WTC11 (cell line): ENCODE data around the gene SHC2. TPM values are rescaled to one million over a fixed set of nuclear protein-coding genes. Genes with fewer than 3 reads are reported as not detected.

Experiments
- ATAC-seq: fragments of 200-7000 bp; cut with Tn5 transposase; 2 replicates; pipeline ENCODE4 v1.10.0; 2021; ENCODE audit warnings: mild to moderate bottlenecking, moderate library complexity
- CTCF ChIA-PET: fragments of 300-600 bp; sonication (Branson Sonifier 250); formaldehyde crosslinking; loops from one replicate; lab custom pipeline; 2021; ENCODE audit warnings: antibody characterized with exemption; lab: Charles Lee
- POLR2A ChIA-PET: fragments of 350-600 bp; sonication (Branson Sonifier 250); formaldehyde crosslinking; loops from one replicate; lab custom pipeline; 2021; ENCODE audit warnings: antibody characterized with exemption; lab: Charles Lee
- DNase-seq: peaks from one replicate; pipeline ENCODE4 v3.0.0; 2021; ENCODE audit warnings: low spot score
- H3K27ac Mint-ChIP-seq: 2 replicates; pipeline ENCODE4 v1.8.0; 2021; ENCODE audit warnings: mixed read lengths
- H3K27me3 Mint-ChIP-seq: 2 replicates; pipeline ENCODE4 v1.8.0; 2021; ENCODE audit warnings: low read depth, mild to moderate bottlenecking, moderate library complexity, mixed read lengths
- H3K36me3 Mint-ChIP-seq: 2 replicates; pipeline ENCODE4 v1.8.0; 2021; ENCODE audit warnings: mixed read lengths
- H3K4me1 Mint-ChIP-seq: 2 replicates; pipeline ENCODE4 v1.8.0; 2022; ENCODE audit warnings: mixed read lengths
- H3K4me3 Mint-ChIP-seq: 2 replicates; pipeline ENCODE4 v1.8.0; 2021; ENCODE audit warnings: mild to moderate bottlenecking, moderate library complexity, mixed read lengths
- H3K9me3 Mint-ChIP-seq: 2 replicates; pipeline ENCODE4 v1.8.0; 2021; ENCODE audit warnings: mixed read lengths
- AR ChIP-seq: fragments of 250-450 bp; sonication (Bioruptor Pico); IDR thresholded peaks from 2 replicates; pipeline ENCODE4 v1.9.0; 2021; ENCODE audit warnings: mild to moderate bottlenecking
- ATF1 ChIP-seq: sonication (generic); formaldehyde crosslinking; IDR thresholded peaks from 2 replicates; pipeline ENCODE4 v1.8.1; 2023; ENCODE audit warnings: mild to moderate bottlenecking, moderate library complexity, missing genetic modification reagents
- ATF2 ChIP-seq: sonication (generic); formaldehyde crosslinking; IDR thresholded peaks from 2 replicates; pipeline ENCODE4 v1.8.1; 2022; ENCODE audit warnings: low read depth, missing genetic modification reagents, borderline replicate concordance
- ELF4 ChIP-seq: sonication (generic); formaldehyde crosslinking; IDR thresholded peaks from 2 replicates; pipeline ENCODE4 v1.8.1; 2022; ENCODE audit warnings: low read depth, mild to moderate bottlenecking, moderate library complexity, missing genetic modification reagents
- KAT7 ChIP-seq: sonication (generic); formaldehyde crosslinking; IDR thresholded peaks from 2 replicates; pipeline ENCODE4 v1.8.1; 2023; ENCODE audit warnings: missing genetic modification reagents, mild to moderate bottlenecking, borderline replicate concordance
- RELA ChIP-seq: sonication (generic); formaldehyde crosslinking; IDR thresholded peaks from 2 replicates; pipeline ENCODE4 v1.8.1; 2022; ENCODE audit warnings: missing genetic modification reagents, mild to moderate bottlenecking, borderline replicate concordance
- SMAD3 ChIP-seq: sonication (generic); formaldehyde crosslinking; IDR thresholded peaks from 2 replicates; pipeline ENCODE4 v1.8.0; 2022; ENCODE audit warnings: missing genetic modification reagents, mild to moderate bottlenecking, borderline replicate concordance
- TCF7 ChIP-seq: sonication (generic); formaldehyde crosslinking; IDR thresholded peaks from 2 replicates; pipeline ENCODE4 v1.8.0; 2022; ENCODE audit warnings: mild to moderate bottlenecking, low read depth, missing genetic modification reagents, moderate library complexity
- TEAD1 ChIP-seq: sonication (generic); formaldehyde crosslinking; IDR thresholded peaks from 2 replicates; pipeline ENCODE4 v1.8.0; 2022; ENCODE audit warnings: mild to moderate bottlenecking, missing genetic modification reagents
- USF1 ChIP-seq: sonication (generic); formaldehyde crosslinking; IDR thresholded peaks from 2 replicates; pipeline ENCODE4 v1.8.0; 2022; ENCODE audit warnings: mild to moderate bottlenecking, missing genetic modification reagents
- ZNF121 ChIP-seq: sonication (generic); formaldehyde crosslinking; IDR thresholded peaks from 2 replicates; pipeline ENCODE4 v1.8.0; 2023; ENCODE audit warnings: missing genetic modification reagents
- ZNF219 ChIP-seq: sonication (generic); formaldehyde crosslinking; IDR thresholded peaks from 2 replicates; pipeline ENCODE4 v1.8.0; 2023; ENCODE audit warnings: missing genetic modification reagents, mild to moderate bottlenecking, borderline replicate concordance
- ZNF317 ChIP-seq: sonication (generic); formaldehyde crosslinking; IDR thresholded peaks from 2 replicates; pipeline ENCODE4 v1.8.1; 2023; ENCODE audit warnings: low read depth, mild to moderate bottlenecking, moderate library complexity, missing genetic modification reagents, borderline replicate concordance
- ZNF396 ChIP-seq: fragments of 250-450 bp; sonication (Bioruptor Pico); IDR thresholded peaks from 2 replicates; pipeline ENCODE4 v1.8.0; 2021; ENCODE audit warnings: mild to moderate bottlenecking, moderate library complexity, borderline replicate concordance
- ZNF423 ChIP-seq: fragments of 250-450 bp; sonication (Bioruptor Pico); IDR thresholded peaks from 2 replicates; pipeline ENCODE4 v2.1.2; 2022; ENCODE audit warnings: mild to moderate bottlenecking, moderate library complexity
- total RNA-seq: library from RNA; stranded (reverse); gene quantifications from 3 replicates; pipeline ENCODE4 v1.2.3, GENCODE V29; 2021
- TF ChIP-seq, protein P1 (sequence below): sonication (generic); formaldehyde crosslinking; IDR thresholded peaks from 2 replicates; pipeline ENCODE4 v1.8.1; 2022; ENCODE audit warnings: missing genetic modification reagents, borderline replicate concordance
- TF ChIP-seq, protein P2 (sequence below): fragments of 250-450 bp; sonication (Bioruptor Pico); IDR thresholded peaks from 2 replicates; pipeline ENCODE4 v1.9.0; 2021; ENCODE audit warnings: moderate library complexity, mild to moderate bottlenecking, inconsistent platforms, borderline replicate concordance
- TF ChIP-seq, protein P3 (sequence below): sonication (generic); formaldehyde crosslinking; IDR thresholded peaks from 2 replicates; pipeline ENCODE4 v1.8.1; 2023; ENCODE audit warnings: mild to moderate bottlenecking, missing genetic modification reagents, moderate library complexity
- TF ChIP-seq, protein P4 (sequence below): sonication (generic); formaldehyde crosslinking; conservative IDR thresholded peaks from 2 replicates; pipeline ENCODE4 v1.8.1; 2023; ENCODE audit warnings: mild to moderate bottlenecking, low read depth, missing genetic modification reagents, moderate library complexity

SHC2 gene
- total RNA-seq, 1 experiment from 2014 or later, result 8.4 TPM

DNA sequence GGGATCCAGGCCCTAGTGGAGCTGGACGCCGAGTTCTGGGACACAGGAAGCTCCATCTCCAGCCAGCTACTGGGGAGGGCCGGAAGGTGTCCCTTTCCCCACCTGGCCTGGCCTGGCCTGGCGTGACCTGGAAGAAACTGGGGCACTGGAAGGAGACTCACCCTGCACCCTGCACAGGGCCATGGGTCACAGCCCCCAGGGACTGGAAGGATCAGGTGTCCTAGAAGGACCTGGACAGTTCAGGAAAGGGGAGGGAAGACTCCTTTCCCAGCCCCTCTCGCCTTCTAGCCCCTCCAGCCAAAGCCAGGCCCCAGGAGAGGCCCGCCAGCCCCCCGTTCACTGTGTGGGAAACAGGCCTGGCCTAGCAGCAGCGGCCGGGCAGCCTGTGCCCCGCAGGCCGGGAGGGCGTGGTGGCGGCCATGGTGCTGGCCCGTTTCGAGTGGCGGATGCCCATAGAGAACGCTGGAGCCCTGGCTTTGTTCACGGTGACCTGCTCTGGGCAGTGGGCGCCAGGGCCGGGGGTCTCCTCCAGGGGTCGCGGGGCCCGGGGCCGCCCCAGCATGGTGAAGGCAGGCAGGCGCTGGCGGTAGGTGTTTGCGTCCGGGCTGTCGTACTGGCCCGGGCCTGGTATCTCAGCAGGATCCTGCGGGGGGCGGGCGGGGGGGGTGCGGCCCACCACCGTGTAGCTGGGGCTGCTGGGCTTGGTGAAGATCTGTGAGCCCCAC lies 2.8 kb upstream of the SHC2 start:
- ChIA-PET POLR2A (no interaction called here), CTCF (interaction anchor here (2.1 to 3.8 kb wide), 2 partner anchors 43 to 47 kb away, joined by 4 to 17 read pairs; no protein-coding TSS in a partner anchor)
- Mint-ChIP-seq H3K27ac (no peak overlapping the region), H3K36me3 (no peaks in the 10 kb centered on the region), H3K9me3 (no peaks in the 10 kb centered on the region; the same call in 1 of the 2 replicates), H3K4me3 (no peak overlapping the region), H3K4me1 (0 out of 2 replicates have a peak, but pooled peaks cover 3% of the 10 kb centered on the region), H3K27me3 (peaks cover 29% of the 10 kb centered on the region)
- no peak for ATAC-seq
- DNase-seq, result no peak
- TF ChIP-seq, protein P1, sequence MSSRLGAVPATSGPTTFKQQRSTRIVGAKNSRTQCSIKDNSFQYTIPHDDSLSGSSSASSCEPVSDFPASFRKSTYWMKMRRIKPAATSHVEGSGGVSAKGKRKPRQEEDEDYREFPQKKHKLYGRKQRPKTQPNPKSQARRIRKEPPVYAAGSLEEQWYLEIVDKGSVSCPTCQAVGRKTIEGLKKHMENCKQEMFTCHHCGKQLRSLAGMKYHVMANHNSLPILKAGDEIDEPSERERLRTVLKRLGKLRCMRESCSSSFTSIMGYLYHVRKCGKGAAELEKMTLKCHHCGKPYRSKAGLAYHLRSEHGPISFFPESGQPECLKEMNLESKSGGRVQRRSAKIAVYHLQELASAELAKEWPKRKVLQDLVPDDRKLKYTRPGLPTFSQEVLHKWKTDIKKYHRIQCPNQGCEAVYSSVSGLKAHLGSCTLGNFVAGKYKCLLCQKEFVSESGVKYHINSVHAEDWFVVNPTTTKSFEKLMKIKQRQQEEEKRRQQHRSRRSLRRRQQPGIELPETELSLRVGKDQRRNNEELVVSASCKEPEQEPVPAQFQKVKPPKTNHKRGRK (CRISPR knock-in tag), result no peak
- TF ChIP-seq ATF1 (CRISPR knock-in tag) (no peak), USF1 (CRISPR knock-in tag) (no peak), ZNF121 (CRISPR knock-in tag) (no peak), ZNF219 (CRISPR knock-in tag) (no peak), ZNF423 (CRISPR knock-in tag) (no peak), ATF2 (CRISPR knock-in tag) (no peak)

DNA sequence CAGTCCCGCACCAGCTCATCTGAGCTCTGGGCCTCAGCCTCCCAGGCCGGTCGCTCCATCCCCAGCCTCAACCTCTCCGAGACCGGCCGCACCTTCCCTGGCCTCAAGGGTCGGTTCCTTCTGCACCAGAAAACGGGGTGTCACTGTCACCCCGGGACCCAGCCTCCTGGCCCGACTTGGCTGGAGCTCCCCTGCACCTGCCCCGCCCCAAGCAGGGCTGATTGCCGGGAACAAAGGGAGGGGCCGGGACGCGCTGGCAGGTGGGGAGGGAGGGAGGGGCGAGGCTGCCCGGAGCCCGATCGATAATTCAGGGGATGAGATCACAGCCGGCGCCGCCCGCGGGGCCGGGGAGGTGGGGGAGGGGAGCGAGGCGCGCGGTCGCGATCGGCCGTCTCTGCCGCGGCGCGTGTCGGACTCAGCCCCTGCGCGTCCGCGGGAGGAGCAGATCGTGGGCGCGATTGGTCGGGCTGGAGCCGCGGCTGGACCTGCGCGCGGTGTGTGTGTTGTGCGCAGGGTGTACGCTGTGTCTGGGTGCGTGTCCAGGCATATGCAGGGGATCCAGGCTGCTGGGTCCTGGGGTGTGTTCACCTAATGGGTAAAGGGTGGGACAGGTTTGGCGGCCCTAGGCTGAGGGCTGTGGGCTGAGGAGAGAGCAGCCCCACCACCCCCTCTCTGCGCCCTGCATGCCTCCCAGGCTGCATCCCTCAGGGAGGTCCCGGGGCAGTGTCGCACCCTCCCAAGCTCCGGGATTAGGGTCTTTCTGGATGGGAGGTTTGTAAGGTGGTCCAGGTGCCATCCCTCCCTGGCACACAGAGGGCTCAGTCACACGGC lies 1.1 kb upstream of the SHC2 start:
- Mint-ChIP-seq H3K27me3 (peaks cover 35% of the 10 kb centered on the region), H3K9me3 (no peaks in the 10 kb centered on the region; the same call in 1 of the 2 replicates), H3K36me3 (no peaks in the 10 kb centered on the region), H3K4me3 (peak overlapping the region; percentile 70), H3K27ac (no peak overlapping the region), H3K4me1 (peaks cover 6% of the 10 kb centered on the region; the same call in 1 of the 2 replicates)
- ATAC-seq (peak; percentile 64), DNase-seq (peak; percentile 69)
- CTCF ChIA-PET, result interaction anchor here (0.6 to 3.8 kb wide), 10 partner anchors 16 to 219 kb away, joined by 3 to 17 read pairs (median 4); partner anchors contain the start of gene C2CD4C
- POLR2A ChIA-PET, result no interaction called here
- no peak for TF ChIP-seq TCF7 (CRISPR knock-in tag)
- TF ChIP-seq, protein P2, sequence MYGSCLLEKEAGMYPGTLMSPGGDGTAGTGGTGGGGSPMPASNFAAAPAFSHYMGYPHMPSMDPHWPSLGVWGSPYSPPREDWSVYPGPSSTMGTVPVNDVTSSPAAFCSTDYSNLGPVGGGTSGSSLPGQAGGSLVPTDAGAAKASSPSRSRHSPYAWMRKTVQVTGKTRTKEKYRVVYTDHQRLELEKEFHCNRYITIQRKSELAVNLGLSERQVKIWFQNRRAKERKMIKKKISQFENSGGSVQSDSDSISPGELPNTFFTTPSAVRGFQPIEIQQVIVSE (CRISPR knock-in tag), result no peak
- no peak for TF ChIP-seq KAT7
- TF ChIP-seq ZNF317 (CRISPR knock-in tag), result no peak
- no peak for TF ChIP-seq TEAD1 (CRISPR knock-in tag)
- TF ChIP-seq ELF4 (CRISPR knock-in tag), result no peak
- TF ChIP-seq, protein P3, sequence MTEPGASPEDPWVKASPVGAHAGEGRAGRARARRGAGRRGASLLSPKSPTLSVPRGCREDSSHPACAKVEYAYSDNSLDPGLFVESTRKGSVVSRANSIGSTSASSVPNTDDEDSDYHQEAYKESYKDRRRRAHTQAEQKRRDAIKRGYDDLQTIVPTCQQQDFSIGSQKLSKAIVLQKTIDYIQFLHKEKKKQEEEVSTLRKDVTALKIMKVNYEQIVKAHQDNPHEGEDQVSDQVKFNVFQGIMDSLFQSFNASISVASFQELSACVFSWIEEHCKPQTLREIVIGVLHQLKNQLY (CRISPR knock-in tag), result no peak
- no peak for TF ChIP-seq SMAD3 (CRISPR knock-in tag)
- no peak for TF ChIP-seq AR (CRISPR knock-in tag)
- 0 out of 2 replicates have a peak, but pooled peaks have one; percentile 2 for TF ChIP-seq ZNF121 (CRISPR knock-in tag)
- TF ChIP-seq RELA, result no peak
- TF ChIP-seq ATF1 (CRISPR knock-in tag), result no peak
- no peak for TF ChIP-seq ZNF396 (CRISPR knock-in tag)
- TF ChIP-seq, protein P4, sequence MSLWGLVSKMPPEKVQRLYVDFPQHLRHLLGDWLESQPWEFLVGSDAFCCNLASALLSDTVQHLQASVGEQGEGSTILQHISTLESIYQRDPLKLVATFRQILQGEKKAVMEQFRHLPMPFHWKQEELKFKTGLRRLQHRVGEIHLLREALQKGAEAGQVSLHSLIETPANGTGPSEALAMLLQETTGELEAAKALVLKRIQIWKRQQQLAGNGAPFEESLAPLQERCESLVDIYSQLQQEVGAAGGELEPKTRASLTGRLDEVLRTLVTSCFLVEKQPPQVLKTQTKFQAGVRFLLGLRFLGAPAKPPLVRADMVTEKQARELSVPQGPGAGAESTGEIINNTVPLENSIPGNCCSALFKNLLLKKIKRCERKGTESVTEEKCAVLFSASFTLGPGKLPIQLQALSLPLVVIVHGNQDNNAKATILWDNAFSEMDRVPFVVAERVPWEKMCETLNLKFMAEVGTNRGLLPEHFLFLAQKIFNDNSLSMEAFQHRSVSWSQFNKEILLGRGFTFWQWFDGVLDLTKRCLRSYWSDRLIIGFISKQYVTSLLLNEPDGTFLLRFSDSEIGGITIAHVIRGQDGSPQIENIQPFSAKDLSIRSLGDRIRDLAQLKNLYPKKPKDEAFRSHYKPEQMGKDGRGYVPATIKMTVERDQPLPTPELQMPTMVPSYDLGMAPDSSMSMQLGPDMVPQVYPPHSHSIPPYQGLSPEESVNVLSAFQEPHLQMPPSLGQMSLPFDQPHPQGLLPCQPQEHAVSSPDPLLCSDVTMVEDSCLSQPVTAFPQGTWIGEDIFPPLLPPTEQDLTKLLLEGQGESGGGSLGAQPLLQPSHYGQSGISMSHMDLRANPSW (CRISPR knock-in tag), result no peak
